ENCODE measurements around the gene HEPACAM.

HEPACAM gene

GRCh38 chr11:124898263-124898680 is 37.6 kb downstream of the HEPACAM start:
- DNase-seq: peak; percentile 16

DNA sequence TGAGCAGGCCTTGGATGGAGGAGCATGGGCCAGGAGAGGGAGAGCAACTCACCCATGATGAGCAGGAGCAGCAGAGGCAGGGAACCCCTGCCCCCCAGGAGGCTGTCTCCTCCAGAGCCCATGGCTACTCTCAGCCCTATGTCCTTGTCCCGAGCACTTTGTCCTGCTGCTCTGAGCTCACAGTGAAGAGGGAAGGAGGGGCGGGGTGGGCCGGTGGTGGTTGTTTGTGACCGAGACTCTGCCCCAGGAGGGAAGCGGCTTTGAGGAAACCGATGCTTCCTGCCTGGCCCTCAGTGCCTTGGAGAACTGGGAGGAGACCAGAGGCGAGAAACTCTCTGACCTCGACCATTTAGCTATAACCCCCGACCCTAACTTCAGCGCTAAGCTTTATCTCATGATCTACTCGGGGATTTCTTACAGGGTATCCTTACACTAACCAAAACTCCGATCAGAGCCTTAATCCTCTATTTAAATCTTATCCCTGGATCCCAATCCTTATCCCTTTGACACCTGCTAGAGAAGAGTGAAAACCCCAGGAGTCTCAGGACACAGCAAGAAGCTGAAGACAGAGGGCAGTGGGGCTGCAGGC is 38.1 kb downstream of the HEPACAM start, which contains the start of gene ROBO4:
ROBO4 (minus strand) TSS at position 192 of the 589 bp plus-strand sequence; CDS start at position 122, 70 bp downstream.
- DNase-seq: peak; percentile 14

DNA sequence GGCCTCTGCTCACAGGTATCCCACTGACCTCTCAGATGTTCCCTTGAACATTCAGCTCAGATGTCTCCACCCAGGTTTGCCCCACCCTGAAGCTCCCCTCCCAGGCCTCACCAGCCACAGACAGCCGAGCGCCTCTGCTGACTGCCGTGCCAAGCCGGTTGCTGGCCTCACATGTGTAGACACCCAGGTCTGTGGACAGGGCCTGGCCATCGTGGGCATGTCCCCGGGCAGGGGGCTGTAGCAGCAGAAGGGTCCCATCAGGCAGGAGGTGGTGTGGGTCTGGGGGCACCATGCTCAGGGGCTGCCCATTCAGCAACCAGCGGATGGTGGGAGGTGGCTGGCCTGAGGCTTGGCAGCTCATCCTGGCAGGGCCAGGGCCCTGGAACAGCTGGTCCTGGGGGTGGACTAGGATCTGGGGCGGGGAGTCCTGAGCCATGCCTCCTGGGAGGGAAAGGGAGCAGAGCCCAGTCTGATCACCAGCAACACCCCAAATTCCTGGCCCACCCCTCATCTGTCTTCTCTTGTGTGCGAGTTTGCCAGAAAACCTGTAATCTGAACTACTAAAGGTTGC is 38.9 kb downstream of the HEPACAM start:
- DNase-seq: peak; percentile 20

- DNase-seq: peak; percentile 13
Observed at GRCh38 chr11:124896071-124896750, 39.6 kb downstream of the HEPACAM start.

DNA sequence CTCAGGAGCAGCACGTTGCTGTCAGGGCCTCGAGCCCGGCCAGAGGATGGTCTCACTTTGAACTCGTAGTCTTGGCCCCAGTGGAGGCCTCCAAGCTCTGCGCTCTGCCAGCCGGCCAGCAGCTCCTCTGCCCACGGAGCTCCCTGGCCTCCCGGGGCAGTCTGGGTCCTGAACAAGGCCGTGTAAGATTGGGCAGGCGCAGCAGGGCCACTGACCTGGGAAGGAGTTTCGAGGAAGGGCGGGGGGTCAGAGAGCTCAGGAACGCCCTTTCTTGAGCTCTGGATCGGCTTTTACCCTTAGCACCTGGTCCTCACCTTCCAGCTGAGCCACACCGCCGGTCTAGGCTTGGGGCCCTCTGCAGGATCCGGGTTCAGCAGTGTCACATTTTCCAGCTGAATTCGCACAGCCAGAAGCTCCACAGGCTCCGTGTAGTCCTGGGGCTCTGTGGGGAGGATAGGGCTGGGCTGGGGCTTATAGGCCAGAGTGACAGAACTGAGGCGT is 40.3 kb downstream of the HEPACAM start:
- DNase-seq: peak; percentile 7

- peak; percentile 10 for DNase-seq
Observed at GRCh38 chr11:124894606-124895430, 41.0 kb downstream of the HEPACAM start.

GRCh38 chr11:124893781-124894401 is 42.0 kb downstream of the HEPACAM start:
- peak; percentile 7 for DNase-seq

- DNase-seq: peak; percentile 9
Observed at GRCh38 chr11:124892750-124893454, 42.9 kb downstream of the HEPACAM start.

GRCh38 chr11:124892146-124892545 is 43.7 kb downstream of the HEPACAM start:
- peak; percentile 11 for DNase-seq

DNA sequence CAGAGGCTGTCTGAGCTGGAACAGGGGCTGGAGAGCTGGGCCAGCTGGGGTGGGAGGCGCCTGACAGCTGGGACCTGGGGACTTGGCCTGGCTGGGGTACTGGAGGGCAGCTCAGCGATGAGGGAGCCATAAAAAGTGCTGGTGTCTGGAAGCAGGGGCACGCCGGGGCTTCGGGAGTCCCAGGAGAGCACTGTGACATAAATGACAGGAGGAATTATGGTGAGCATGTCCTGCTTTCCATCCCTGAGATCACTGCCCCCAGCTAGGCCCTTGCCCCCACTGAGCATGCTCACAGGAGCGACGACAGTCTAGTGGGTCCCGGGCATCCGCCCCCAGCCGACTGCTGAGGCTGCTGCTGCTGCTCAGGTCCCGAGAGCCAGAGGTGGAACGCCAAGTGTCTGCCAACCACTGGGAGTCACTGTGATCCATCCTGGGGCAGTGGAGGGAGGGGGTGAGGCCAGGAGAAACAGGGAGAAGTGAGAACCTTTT is 44.4 kb downstream of the HEPACAM start:
- DNase-seq: peak; percentile 10

DNA sequence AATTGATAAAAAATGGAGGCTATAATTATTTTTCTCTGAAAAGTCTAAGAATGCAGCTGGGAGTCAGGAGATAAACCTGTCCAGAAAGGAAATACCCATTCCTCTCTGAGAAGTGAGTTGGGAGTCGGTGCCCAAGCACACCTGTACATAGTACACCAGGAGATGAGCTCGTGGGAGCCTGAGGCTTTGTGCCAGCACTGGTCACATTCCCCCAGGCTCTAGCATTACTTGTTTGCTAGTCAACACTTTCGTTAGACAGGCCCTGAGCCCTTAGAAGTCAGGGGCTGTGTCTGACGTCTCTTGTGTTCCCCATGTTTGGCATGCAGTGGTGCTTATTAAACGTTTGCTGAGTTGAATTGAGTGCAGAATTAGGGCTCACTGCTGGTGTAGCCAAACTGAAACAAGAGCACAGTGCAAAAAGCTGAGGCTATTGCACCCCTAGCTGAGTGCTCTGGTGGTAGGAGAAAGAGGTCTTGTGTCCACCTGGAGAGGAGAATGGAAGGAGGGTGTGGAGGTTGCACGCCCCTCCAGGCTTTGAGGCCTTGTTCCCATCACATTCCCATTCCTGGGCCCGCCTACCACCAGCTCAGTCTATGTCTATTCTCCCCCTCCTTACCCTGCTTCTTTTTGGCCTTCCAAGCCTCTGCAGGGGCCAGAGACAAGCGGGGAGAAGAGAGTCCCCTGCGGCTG is 45.0 kb downstream of the HEPACAM start:
- DNase-seq: peak; percentile 21

- DNase-seq: no peak
Observed at GRCh38 chr11:124890151-124890550, 45.7 kb downstream of the HEPACAM start.

DNA sequence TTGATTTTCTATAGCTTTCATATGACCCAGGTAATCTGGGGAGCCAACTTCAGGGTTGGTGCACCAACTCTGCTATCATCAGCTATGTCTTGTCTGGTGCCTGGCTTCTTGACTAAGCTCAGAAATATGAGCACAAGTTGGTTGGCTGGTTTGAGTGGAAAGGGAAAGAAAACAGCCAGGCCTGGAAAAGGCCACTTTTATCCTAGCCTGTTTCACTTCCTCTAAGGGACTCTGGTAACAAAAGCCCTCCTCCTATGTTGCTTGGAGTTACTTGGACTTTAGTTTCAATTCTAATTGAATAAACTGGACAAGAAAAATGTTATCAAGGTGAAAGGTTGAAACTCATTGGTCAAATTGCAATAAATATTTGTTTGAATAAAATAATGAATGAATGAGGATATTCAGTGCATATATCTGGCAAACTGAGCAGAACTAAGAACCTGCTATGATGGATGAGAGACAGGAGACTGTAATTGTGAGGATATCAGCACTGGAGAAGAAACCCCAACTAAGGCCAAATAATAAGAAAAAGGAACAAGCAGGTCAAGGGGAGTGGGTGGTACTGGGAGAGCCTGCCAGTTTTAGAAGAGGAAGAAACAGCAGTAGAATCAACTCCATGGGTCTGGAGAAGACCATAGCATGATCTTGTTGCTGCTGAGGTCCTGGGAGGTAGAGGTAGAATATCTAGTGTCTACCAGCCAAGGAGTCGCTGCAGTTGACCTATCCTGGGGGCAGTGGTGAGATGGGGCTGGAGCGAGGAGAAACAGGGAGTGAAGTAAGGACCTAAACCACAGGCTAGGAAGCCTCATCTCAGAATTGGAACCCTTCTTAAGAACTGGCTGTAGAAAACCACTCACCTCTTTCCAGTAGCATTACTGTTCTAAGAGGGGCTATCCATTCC is 46.4 kb downstream of the HEPACAM start:
- DNase-seq: no peak

- DNase-seq: no peak
Observed at GRCh38 chr11:124887667-124888013, 48.2 kb downstream of the HEPACAM start.

DNA sequence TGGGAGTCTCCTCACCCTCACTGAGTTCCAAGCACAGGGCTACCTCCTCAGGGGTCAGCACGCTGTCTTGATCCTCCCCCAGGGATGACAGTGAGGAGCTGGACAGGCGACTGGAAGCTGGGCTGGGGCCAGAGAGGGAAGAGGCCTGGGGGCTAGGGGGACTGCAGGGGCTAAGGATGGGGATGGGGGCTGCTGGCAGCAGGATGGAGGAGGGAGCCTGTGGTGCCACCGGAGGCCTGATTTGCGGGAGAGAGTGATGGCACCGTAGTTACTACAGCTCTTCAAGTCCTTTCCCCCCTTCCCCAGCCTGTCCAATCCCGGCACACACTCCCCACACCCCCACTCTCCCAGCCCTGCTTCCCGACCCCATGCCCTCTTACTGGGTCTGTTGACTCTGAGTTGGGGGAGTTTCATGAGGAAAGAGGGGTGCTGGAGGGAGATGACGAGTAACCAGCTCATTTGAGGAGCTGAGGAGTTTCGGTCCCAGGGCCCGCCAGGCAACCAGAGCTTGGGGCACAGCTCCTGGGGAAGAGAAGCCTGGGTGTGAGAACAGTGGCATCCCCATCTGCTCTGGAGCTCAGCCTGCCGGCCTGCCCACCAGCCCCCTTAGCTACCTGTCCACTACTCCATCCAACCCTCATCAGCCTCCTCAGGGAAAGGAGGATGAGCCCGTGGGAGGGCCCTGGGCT is 48.7 kb downstream of the HEPACAM start:
- DNase-seq: no peak

DNA sequence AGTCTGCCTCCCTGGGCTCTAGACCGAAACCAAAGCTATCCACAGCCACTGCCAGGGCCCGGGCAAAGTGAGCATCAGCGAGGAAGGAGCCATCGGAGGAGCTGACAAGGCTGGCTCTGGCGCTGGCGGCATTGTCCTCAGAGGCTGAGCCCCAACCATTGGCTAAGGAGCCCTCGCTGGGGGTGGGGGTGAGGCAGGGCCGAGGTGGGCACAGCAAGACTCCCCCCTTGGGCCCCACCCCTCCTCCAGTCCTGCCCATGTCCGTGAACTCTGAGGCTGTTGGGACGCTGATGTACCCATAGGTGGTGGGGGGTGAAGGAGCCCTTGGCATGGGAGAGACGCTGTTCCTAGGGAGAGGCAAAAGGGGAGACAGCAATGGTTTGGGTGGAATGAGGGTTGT is 49.4 kb downstream of the HEPACAM start:
- no peak for DNase-seq

DNA sequence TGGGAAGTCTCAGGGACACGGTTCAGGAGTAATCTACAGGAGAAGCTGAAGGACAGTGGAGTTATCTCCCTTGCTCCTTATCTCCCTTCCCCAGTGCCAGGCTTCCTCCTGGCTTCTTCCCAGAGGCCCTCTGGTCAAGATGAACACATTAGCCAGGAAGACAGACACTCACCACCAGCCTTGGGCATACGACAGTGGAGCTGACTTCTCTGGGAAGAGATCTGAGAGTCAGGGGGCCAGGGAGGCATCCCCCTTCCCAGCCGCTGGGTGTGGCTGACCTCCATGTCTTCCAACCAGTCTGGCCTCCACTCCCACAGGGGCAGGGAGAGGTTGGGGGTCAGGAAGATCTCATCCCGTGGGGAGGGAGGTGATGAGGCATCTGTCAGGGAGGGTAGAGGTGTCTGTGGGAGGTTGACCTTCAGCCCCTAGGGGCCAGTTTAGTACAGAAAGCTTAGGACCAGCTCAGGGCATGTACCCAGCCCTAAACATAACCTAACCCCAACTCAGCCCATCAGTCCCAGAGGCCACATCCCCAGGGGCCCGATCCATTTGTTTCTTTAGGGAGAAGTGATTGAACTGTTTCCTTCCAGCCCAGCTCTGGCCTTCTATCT is 50.9 kb downstream of the HEPACAM start:
- DNase-seq: no peak

DNA sequence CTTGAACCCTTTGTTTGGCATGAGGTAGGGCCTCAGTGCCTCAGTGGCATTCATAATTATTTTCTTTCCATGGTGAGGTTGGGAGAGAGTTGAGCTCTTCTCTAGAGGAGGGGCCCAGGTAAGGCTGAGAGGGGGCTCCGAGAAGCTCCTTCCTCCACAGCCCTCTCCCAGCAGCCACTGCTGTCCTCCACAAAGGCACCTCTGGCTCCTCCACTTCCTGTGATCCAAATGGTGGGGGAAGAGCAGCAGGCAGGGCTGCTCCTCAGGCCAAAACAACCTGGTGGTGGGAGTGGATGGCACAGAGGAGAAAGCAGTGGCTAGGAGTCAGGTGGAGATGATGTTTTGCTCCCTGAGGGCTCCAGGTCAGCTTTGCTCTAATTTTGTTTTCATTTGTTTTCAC is 51.5 kb downstream of the HEPACAM start:
- no peak for DNase-seq
